ENCODE results near the gene NUDT22. TPM values are rescaled to one million over a fixed set of nuclear protein-coding genes. Genes with fewer than 3 reads are reported as not detected.
A peak's percentile ranks its signal among the peaks of the same experiment; 100 is the strongest.

NUDT22 gene
- total RNA-seq, 1 donor = 39.0 TPM

GRCh38 chr11:64220271-64220670 is 5.8 kb upstream of the NUDT22 start:
- DNase-seq (ENCODE audit: low read depth) = no peak
- TF ChIP-seq, protein P1, sequence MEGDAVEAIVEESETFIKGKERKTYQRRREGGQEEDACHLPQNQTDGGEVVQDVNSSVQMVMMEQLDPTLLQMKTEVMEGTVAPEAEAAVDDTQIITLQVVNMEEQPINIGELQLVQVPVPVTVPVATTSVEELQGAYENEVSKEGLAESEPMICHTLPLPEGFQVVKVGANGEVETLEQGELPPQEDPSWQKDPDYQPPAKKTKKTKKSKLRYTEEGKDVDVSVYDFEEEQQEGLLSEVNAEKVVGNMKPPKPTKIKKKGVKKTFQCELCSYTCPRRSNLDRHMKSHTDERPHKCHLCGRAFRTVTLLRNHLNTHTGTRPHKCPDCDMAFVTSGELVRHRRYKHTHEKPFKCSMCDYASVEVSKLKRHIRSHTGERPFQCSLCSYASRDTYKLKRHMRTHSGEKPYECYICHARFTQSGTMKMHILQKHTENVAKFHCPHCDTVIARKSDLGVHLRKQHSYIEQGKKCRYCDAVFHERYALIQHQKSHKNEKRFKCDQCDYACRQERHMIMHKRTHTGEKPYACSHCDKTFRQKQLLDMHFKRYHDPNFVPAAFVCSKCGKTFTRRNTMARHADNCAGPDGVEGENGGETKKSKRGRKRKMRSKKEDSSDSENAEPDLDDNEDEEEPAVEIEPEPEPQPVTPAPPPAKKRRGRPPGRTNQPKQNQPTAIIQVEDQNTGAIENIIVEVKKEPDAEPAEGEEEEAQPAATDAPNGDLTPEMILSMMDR (IDR thresholded peaks at IDR 0.05; ENCODE audit: insufficient read depth, low read length) = no peak
- no peak overlapping the region for H3K4me3 ChIP-seq (ENCODE audit: low read depth, low read length)

DNA sequence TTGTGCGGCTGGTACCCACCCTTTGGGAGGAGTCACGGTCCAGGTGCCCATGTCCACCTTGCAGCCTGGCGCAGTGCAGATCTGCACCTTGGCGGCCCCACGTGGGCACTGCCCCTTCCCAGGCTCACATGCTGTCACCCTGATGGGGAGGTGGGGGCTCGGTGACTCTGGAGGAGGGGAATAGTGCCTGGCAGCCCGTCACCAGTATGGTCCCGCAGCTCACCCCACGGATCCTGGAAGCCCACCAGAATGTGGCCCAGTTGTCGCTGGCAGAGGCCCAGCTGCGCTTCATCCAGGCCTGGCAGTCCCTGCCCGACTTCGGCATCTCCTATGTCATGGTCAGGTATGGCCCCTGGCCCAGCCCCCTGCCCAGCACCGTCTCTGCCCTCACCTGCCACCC is 5.3 kb upstream of the NUDT22 start:
- TF ChIP-seq, protein P1 (IDR thresholded peaks at IDR 0.05; ENCODE audit: insufficient read depth, low read length) = no peak
- no peak for DNase-seq (ENCODE audit: low read depth)

GRCh38 chr11:64222651-64223000 is 3.4 kb upstream of the NUDT22 start:
- DNase-seq (ENCODE audit: low read depth) = no peak
- TF ChIP-seq, protein P1 (IDR thresholded peaks at IDR 0.05; ENCODE audit: insufficient read depth, low read length) = no peak
- no peak overlapping the region for H3K4me3 ChIP-seq (ENCODE audit: low read depth, low read length)

More for the DNA sequence above, 5.3 kb upstream of the NUDT22 start:
- H3K4me3 ChIP-seq (ENCODE audit: low read depth, low read length) = no peak overlapping the region

GRCh38 chr11:64223001-64223651 is 2.9 kb upstream of the NUDT22 start:
- H3K4me3 ChIP-seq (ENCODE audit: low read depth, low read length) = no peak overlapping the region
- DNase-seq (ENCODE audit: low read depth) = no peak
- TF ChIP-seq, protein P1 (IDR thresholded peaks at IDR 0.05; ENCODE audit: insufficient read depth, low read length) = no peak

GRCh38 chr11:64224151-64224890 is 1.8 kb upstream of the NUDT22 start:
- TF ChIP-seq, protein P1 (IDR thresholded peaks at IDR 0.05; ENCODE audit: insufficient read depth, low read length) = no peak
- no peak for DNase-seq (ENCODE audit: low read depth)
- no peak overlapping the region for H3K4me3 ChIP-seq (ENCODE audit: low read depth, low read length)

GRCh38 chr11:64224891-64225607 is 1.0 kb upstream of the NUDT22 start:
- DNase-seq (ENCODE audit: low read depth) = no peak
- H3K4me3 ChIP-seq (ENCODE audit: low read depth, low read length) = peak overlapping the region; percentile 90
- TF ChIP-seq, protein P1 (IDR thresholded peaks at IDR 0.05; ENCODE audit: insufficient read depth, low read length) = no peak
